Left ventricle myocardium inferior (tissue), 1 donor: ENCODE measurements around the gene CSNK1E. TPM values are rescaled to one million over a fixed set of nuclear protein-coding genes. Genes with fewer than 3 reads are reported as not detected.
A peak's percentile ranks its signal among the peaks of the same experiment; 100 is the strongest.

Source experiments
- DNase-seq: peaks from one replicate; pipeline ENCODE4 v3.0.0-alpha.2; 2020
- H3K27ac ChIP-seq: fragments of 200-600 bp; replicated peaks from 2 replicates; pipeline ENCODE4 v1.8.0; 2021
- H3K27me3 ChIP-seq: fragments of 200-600 bp; 2 replicates; pipeline ENCODE4 v1.8.0; 2021; ENCODE audit warnings: low read depth
- H3K36me3 ChIP-seq: fragments of 200-600 bp; 2 replicates; pipeline ENCODE4 v1.8.0; 2021
- H3K4me1 ChIP-seq: fragments of 200-600 bp; 2 replicates; pipeline ENCODE4 v1.8.0; 2021
- H3K4me3 ChIP-seq: fragments of 200-600 bp; 2 replicates; pipeline ENCODE4 v1.8.0; 2021; ENCODE audit warnings: mild to moderate bottlenecking, moderate library complexity
- H3K9me3 ChIP-seq: fragments of 200-600 bp; replicated peaks from 2 replicates; pipeline ENCODE4 v1.8.0; 2021
- intact Hi-C: fragments of 100-400 bp; cut with micrococcal nuclease; formaldehyde crosslinking; loops from one replicate; pipeline ENCODE4 v1.11.0; 2022
- total RNA-seq: library from RNA; stranded (reverse); fragmentation: NEBNext Ultra II Directional; extraction: Animal tissue kit (Norgen Biotek cat#: 25700); gene quantifications from one replicate; pipeline ENCODE4 v1.2.1, GENCODE V29; 2021
- TF ChIP-seq, protein P1 (sequence below): fragments of 200-600 bp; IDR thresholded peaks from 2 replicates; pipeline ENCODE4 v1.8.0; 2021; ENCODE audit warnings: antibody characterized with exemption, mild to moderate bottlenecking, borderline replicate concordance
- donor health status: DM: no; HTN: yes; CAD: no; lungs with severe emphysema.

CSNK1E gene
- total RNA-seq, 1 donor from 2014 or later, result 76.1 TPM

DNA sequence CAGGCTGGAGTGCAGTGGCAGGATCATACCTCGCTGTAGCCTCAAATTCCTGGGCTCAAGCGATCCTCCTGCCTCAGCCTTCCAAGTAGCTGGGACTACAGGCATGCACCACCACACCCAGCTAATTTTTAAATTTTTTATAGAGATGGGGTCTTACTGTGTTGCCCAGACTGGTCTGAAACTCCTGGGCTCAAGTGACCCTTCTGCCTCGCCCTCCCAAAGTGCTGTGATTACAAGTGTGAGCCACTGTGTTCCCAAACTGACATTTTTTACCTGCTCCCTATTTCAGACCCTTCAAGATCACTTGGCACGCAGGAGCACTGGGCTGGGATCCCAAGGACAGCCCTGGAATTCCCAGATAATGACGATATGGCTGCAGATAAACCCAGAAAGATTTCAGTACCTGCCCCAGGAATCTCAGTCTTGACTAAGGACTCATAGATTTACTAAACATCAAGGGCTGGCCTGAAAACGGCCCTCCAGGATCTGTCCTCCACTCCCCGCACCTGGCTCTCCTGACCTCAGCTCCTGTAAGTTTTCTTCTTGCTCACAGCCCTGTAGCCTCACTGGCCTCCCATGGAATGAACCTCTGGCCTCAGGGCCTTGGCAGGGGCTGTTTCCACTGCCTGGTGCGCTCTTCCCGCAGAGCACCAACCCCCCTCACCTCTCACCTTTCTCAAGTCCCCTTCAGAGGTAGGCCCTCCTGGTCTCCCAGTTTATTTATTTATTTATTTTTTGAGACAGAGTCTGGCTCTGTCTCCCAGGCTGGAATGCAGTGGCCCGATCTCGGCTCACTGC, 3.6 kb upstream of the CSNK1E start:
- no peak for DNase-seq
- no peak overlapping the region for H3K27ac ChIP-seq
- H3K27me3 ChIP-seq, result no peaks in the 10 kb centered on the region
- H3K4me3 ChIP-seq, result no peak overlapping the region
- H3K36me3 ChIP-seq, result no peaks in the 10 kb centered on the region
- intact Hi-C loops, result no loop called here
- TF ChIP-seq, protein P1, sequence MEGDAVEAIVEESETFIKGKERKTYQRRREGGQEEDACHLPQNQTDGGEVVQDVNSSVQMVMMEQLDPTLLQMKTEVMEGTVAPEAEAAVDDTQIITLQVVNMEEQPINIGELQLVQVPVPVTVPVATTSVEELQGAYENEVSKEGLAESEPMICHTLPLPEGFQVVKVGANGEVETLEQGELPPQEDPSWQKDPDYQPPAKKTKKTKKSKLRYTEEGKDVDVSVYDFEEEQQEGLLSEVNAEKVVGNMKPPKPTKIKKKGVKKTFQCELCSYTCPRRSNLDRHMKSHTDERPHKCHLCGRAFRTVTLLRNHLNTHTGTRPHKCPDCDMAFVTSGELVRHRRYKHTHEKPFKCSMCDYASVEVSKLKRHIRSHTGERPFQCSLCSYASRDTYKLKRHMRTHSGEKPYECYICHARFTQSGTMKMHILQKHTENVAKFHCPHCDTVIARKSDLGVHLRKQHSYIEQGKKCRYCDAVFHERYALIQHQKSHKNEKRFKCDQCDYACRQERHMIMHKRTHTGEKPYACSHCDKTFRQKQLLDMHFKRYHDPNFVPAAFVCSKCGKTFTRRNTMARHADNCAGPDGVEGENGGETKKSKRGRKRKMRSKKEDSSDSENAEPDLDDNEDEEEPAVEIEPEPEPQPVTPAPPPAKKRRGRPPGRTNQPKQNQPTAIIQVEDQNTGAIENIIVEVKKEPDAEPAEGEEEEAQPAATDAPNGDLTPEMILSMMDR, result no peak
- peaks cover 30% of the 10 kb centered on the region for H3K4me1 ChIP-seq
- H3K9me3 ChIP-seq, result no peaks in the 10 kb centered on the region

DNA sequence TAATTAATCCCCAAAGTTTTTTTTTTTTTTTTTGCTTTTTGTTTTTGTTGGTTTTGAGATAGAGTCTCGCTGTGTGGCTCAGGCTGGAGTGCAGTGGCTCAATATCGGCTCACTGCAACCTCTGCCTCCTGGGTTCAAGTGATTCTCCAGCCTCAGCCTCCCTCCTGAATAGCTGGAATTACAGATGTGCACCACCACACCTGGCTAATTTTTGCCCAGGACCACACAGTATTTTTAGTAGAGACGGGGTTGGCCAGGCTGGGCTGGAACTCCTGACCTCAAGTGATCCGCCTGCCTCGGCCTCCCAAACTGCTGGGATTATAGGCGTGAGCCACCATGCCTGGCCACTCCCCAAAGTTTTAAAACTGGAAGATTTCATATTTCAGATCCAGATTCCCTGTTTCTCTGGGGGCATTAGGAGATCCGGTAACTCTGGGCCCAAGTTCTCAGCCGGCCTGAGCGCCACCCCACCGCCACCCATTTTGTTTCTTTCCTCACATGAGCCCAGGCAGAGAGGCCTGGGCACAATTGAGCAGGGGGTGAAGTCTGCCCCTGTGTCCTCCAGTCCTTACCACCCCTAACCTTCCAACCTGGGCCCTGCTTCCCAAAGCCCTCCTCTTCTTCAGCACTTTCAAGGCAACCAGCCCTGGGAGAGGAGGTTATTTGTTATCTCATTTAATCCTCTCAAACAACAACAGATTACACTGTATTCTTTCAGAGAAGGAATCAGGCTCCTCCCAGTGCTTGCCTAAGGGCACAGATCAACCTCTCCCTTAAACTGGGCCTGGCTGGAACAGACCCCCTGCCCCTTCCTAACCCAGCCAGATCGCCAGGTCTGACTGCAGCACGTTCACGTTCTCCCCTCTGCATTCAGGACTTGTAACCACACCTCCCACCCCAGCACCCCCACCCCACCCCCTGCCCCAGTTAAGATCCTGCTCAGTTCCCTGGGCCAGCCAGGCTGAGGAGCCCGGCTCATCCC, 1.9 kb upstream of the CSNK1E start:
- intact Hi-C loops, result no loop called here
- peak overlapping the region; percentile 98 for H3K27ac ChIP-seq
- peak overlapping the region; percentile 83 for H3K4me3 ChIP-seq
- no peaks in the 10 kb centered on the region for H3K9me3 ChIP-seq
- no peaks in the 10 kb centered on the region for H3K36me3 ChIP-seq
- peaks cover 47% of the 10 kb centered on the region for H3K4me1 ChIP-seq
- no peak for DNase-seq
- H3K27me3 ChIP-seq, result no peaks in the 10 kb centered on the region
- TF ChIP-seq, protein P1, result no peak

DNA sequence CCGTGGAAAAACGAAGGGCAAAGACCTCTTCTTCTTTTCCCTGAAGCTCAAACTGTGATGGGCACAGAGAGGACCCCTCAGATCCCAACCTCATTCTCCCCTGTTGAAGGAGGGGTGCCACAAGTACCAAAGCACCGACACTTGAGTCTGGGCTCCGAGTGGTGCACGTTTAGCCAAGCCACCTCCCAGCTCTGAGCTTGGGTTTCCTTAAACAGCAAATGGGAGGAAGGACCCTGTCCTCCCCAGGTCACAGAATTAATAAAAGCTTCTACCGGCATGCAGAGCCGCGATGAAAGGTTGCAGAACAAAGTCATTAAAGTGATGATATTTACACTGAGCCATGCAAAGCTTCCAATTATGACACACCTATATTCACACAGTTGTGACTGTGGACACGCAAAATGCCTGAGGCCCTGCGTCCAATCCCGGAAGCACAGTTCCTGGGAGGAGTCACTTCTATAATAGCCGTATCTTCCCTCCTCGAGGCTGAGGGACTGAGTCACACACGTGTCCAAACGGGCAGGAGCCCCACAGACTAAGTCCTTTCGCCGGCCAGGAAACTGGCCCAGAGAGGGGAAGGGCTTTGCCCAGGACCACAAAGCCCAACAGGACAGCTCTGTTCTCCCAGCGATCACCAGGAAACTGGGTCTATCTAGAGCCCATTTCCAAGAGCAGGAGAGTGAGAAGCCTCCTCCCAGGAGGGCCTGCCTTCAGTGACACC, 922 bp upstream of the CSNK1E start:
- Histone ChIP-seq H3K27me3 (no peaks in the 10 kb centered on the region), H3K4me1 (peaks cover 57% of the 10 kb centered on the region), H3K27ac (peak overlapping the region; percentile 98), H3K9me3 (no peaks in the 10 kb centered on the region), H3K4me3 (peak overlapping the region; percentile 83), H3K36me3 (no peaks in the 10 kb centered on the region)
- TF ChIP-seq, protein P1, result no peak
- intact Hi-C loops, result no loop called here
- DNase-seq, result peak; percentile 63

DNA sequence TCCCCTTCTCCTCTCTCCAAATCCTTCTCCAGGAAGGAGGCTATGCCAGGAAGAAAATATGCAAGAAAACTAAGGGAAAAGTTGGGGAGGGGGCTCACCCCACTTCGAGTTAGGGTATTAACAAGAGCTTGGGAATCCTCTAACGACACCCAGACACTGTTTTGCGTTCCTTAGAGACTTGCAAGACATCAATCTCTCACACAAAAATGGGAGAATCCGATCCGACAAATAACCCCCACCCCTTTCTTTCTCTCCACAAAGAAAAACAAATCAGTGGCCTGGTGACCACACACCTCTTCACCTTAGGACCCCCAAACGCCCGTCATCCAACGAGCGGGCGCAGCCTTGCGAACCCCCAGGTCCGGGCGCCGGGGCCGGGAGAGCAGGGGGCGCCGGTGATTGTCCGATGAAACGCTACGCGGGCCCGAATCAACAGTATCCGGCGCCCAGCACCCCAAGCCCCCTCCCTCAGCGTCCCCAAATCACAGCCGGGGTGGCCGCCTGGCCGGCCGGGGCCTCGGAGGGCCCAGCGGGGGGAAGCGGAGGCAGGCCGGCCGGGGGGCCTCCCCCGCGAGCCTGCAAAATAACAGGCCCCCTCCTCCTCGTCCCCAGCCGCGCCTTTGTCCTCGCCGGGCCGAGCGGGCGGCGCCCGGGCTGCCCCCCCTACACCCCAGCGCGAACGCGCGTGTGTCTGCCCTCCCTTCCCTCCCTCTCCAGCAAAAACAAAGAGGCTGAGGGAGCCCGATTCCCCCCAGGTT, 690 bp downstream of the CSNK1E start:
- TF ChIP-seq, protein P1, result no peak
- intact Hi-C loops, result no loop called here

More for the DNA sequence above, 690 bp downstream of the CSNK1E start:
- peak overlapping the region; percentile 83 for H3K4me3 ChIP-seq
- peaks cover 9% of the 10 kb centered on the region for H3K36me3 ChIP-seq
- H3K27ac ChIP-seq, result peak overlapping the region; percentile 98
- H3K4me1 ChIP-seq, result peaks cover 73% of the 10 kb centered on the region
- no peaks in the 10 kb centered on the region for H3K27me3 ChIP-seq
- peak; percentile 72 for DNase-seq
- H3K9me3 ChIP-seq, result no peaks in the 10 kb centered on the region
